GM08714 (cell line): ENCODE measurements around the gene CLIP2.
"Not testable (repeated sequence)": the region's sequence is repeated elsewhere in the genome, so short reads cannot be mapped to it uniquely, and the experiment has no call there.

ENCODE experiments used
- H3K4me3 ChIP-seq: fragments of 200-500 bp; sonication (Bioruptor generic); 2 replicates; pipeline ENCODE4 v1.5.1; 2014; ENCODE audit warnings: mild to moderate bottlenecking, low read length, inconsistent platforms
- ZNF274 ChIP-seq: IDR thresholded peaks from 2 replicates; pipeline ENCODE4 v1.6.1; 2012; ENCODE audit warnings: mild to moderate bottlenecking, low read depth, low read length

The CLIP2 gene

GRCh38 chr7:74418538-74418937 lies 129.3 kb downstream of the CLIP2 start:
- H3K4me3 ChIP-seq, result no peak overlapping the region
- no peak for TF ChIP-seq ZNF274

- not testable (repeated sequence) for H3K4me3 ChIP-seq
These were observed 130.0 kb downstream of the CLIP2 start for GRCh38 chr7:74419232-74419631.

GRCh38 chr7:74420006-74420405 lies 130.8 kb downstream of the CLIP2 start:
- no peak for TF ChIP-seq ZNF274

GRCh38 chr7:74424291-74424880 lies 135.2 kb downstream of the CLIP2 start:
- TF ChIP-seq ZNF274, result no peak
- H3K4me3 ChIP-seq, result no peak overlapping the region

More at GRCh38 chr7:74420006-74420405, 130.8 kb downstream of the CLIP2 start:
- no peak overlapping the region for H3K4me3 ChIP-seq

GRCh38 chr7:74428023-74428422 lies 138.8 kb downstream of the CLIP2 start:
- no peak for TF ChIP-seq ZNF274
- no peak overlapping the region for H3K4me3 ChIP-seq

GRCh38 chr7:74429153-74429747 lies 140.0 kb downstream of the CLIP2 start:
- no peak for TF ChIP-seq ZNF274

GRCh38 chr7:74430409-74430808 lies 141.2 kb downstream of the CLIP2 start:
- not testable (repeated sequence) for H3K4me3 ChIP-seq

More at GRCh38 chr7:74429153-74429747, 140.0 kb downstream of the CLIP2 start:
- no peak overlapping the region for H3K4me3 ChIP-seq

GRCh38 chr7:74430961-74431466 lies 141.8 kb downstream of the CLIP2 start:
- no peak for TF ChIP-seq ZNF274
- no peak overlapping the region for H3K4me3 ChIP-seq

- not testable (repeated sequence) for H3K4me3 ChIP-seq
These were observed 148.0 kb downstream of the CLIP2 start for GRCh38 chr7:74437291-74437571.

GRCh38 chr7:74438327-74438726 lies 149.1 kb downstream of the CLIP2 start:
- no peak overlapping the region for H3K4me3 ChIP-seq
- no peak for TF ChIP-seq ZNF274

- H3K4me3 ChIP-seq, result no peak overlapping the region
- TF ChIP-seq ZNF274, result no peak
These were observed 150.3 kb downstream of the CLIP2 start for GRCh38 chr7:74439541-74439940.

- H3K4me3 ChIP-seq, result not testable (repeated sequence)
These were observed 150.9 kb downstream of the CLIP2 start for GRCh38 chr7:74440143-74440542.

GRCh38 chr7:74441801-74442200 lies 152.6 kb downstream of the CLIP2 start:
- no peak for TF ChIP-seq ZNF274
- no peak overlapping the region for H3K4me3 ChIP-seq

- H3K4me3 ChIP-seq, result no peak overlapping the region
- no peak for TF ChIP-seq ZNF274
These were observed 154.5 kb downstream of the CLIP2 start for GRCh38 chr7:74443543-74444247.

- TF ChIP-seq ZNF274, result no peak
- H3K4me3 ChIP-seq, result no peak overlapping the region
These were observed 159.9 kb downstream of the CLIP2 start for GRCh38 chr7:74449144-74449543.
